HG03095 (cell line): Measurements from ENCODE around the gene CHMP6.

Experiments used
- ATAC-seq: cut with Tn5 transposase; IDR thresholded peaks from one replicate; pipeline ENCODE4 v1.9.1; 2021; ENCODE audit warnings: moderate library complexity; ENCODE audit not compliant: unreplicated experiment

The CHMP6 gene

GRCh38 chr17:80991645-80992076 lies at the start of gene CHMP6:
CHMP6 (plus strand) TSS chr17:80991841; CDS start chr17:80991919, 78 bp downstream.
- no peak for ATAC-seq

- no peak for ATAC-seq
These were observed 49.0 kb upstream of the CHMP6 start for GRCh38 chr17:80942423-80943345.

- ATAC-seq = no peak
These were observed 48.1 kb upstream of the CHMP6 start for GRCh38 chr17:80943346-80944145.

GRCh38 chr17:80944326-80944725 lies 47.3 kb upstream of the CHMP6 start:
- no peak for ATAC-seq

GRCh38 chr17:80945736-80946135 lies 45.9 kb upstream of the CHMP6 start:
- no peak for ATAC-seq

GRCh38 chr17:80946449-80946848 lies 45.2 kb upstream of the CHMP6 start:
- ATAC-seq = no peak

GRCh38 chr17:80947200-80947940 lies 44.3 kb upstream of the CHMP6 start:
- ATAC-seq = no peak

GRCh38 chr17:80948019-80948975 lies 43.3 kb upstream of the CHMP6 start:
- no peak for ATAC-seq

- ATAC-seq = no peak
These were observed 42.6 kb upstream of the CHMP6 start for GRCh38 chr17:80948976-80949450.

- no peak for ATAC-seq
These were observed 41.9 kb upstream of the CHMP6 start for GRCh38 chr17:80949451-80950421.

GRCh38 chr17:80950466-80951120 lies 41.0 kb upstream of the CHMP6 start:
- no peak for ATAC-seq

GRCh38 chr17:80951121-80952090 lies 40.2 kb upstream of the CHMP6 start:
- ATAC-seq = no peak

GRCh38 chr17:80952291-80952690 lies 39.4 kb upstream of the CHMP6 start:
- no peak for ATAC-seq

- ATAC-seq = no peak
These were observed 37.9 kb upstream of the CHMP6 start for GRCh38 chr17:80953471-80954315.

GRCh38 chr17:80955078-80955477 lies 36.6 kb upstream of the CHMP6 start:
- ATAC-seq = no peak

- no peak for ATAC-seq
These were observed 35.9 kb upstream of the CHMP6 start for GRCh38 chr17:80955671-80956280.
